ENCODE data around the gene RGPD8. TPM values are rescaled to one million over a fixed set of nuclear protein-coding genes. Genes with fewer than 3 reads are reported as not detected.

Gene RGPD8
- total RNA-seq, 1 donor from 2014 or later = 14.6 TPM

DNA sequence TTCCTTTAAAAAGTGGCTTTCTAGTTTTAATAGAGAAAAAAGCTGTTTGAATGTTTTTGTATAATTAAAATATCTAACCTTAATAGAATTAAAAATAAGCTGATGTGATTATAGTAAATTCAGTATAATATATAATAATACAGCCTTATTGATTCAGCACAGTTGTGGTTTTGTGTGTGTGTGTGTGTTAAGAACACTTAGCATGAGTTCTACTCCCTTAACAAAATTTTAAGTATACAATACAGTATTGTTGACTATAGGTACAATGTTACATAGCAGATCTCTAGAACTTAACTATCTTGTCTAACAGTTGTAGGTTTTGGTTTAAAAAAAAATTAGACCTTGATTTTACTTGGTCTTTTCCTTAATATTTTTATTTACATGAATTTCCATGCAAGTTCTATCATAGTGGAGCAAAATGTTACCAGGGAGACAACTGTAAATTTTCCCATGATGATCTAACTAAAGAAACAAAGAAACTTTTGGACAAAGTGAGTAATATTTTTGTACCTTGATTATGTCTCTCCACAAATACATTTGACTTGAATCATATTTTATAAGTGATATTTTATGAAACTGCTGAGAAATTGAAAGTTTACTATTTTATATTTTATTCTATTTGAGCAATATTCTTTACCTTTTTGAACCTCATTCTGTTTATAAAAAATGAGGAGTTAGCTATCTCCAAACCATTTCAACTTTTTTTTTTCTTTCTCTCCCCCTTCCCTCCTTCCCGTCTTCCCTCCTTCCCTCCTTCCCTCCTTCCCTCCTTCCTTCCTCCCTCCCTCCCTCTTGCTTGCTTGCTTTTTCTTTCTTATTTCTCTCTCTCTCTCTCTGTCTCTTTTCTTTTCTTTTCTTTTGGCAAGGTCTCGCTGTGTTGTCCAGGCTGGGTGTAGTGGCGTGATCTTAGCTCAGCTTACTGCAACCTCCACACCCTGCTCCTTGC is 111.8 kb downstream of the RGPD8 start:
- Mint-ChIP-seq H3K9me3 (peaks cover under 1% of the 10 kb centered on the region), H3K36me3 (peaks cover 26% of the 10 kb centered on the region), H3K27me3 (ENCODE audit: low read depth) (no peaks in the 10 kb centered on the region), H3K4me1 (peaks cover 5% of the 10 kb centered on the region), H3K4me3 (no peak overlapping the region), H3K27ac (no peak overlapping the region)
- TF ChIP-seq, protein P1, sequence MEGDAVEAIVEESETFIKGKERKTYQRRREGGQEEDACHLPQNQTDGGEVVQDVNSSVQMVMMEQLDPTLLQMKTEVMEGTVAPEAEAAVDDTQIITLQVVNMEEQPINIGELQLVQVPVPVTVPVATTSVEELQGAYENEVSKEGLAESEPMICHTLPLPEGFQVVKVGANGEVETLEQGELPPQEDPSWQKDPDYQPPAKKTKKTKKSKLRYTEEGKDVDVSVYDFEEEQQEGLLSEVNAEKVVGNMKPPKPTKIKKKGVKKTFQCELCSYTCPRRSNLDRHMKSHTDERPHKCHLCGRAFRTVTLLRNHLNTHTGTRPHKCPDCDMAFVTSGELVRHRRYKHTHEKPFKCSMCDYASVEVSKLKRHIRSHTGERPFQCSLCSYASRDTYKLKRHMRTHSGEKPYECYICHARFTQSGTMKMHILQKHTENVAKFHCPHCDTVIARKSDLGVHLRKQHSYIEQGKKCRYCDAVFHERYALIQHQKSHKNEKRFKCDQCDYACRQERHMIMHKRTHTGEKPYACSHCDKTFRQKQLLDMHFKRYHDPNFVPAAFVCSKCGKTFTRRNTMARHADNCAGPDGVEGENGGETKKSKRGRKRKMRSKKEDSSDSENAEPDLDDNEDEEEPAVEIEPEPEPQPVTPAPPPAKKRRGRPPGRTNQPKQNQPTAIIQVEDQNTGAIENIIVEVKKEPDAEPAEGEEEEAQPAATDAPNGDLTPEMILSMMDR (IDR thresholded peaks at IDR 0.05; ENCODE audit: unreplicated experiment) = no peak
- DNase-seq (ENCODE audit: low spot score in 2 of 2, unreplicated experiment in 2 of 2) = no peak

Other genes with a start within 250 kb of the RGPD8 start
- gene ZC3H8, start 178.6 kb downstream of the RGPD8 start, total RNA-seq = 18.7 to 20.7 TPM (median 20.2 TPM) in 3 replicates
- gene ZC3H6, start 158.0 kb downstream of the RGPD8 start, total RNA-seq = 12.1 to 16.2 TPM (median 15.8 TPM) in 3 replicates
- 42.9 to 45.1 TPM (median 43.1 TPM) in 3 replicates for gene TTL, start 48.5 kb upstream of the RGPD8 start, total RNA-seq
- gene POLR1B, start 108.8 kb upstream of the RGPD8 start, total RNA-seq = 28.0 to 36.5 TPM (median 28.3 TPM) in 3 replicates
- 32.3 to 33.2 TPM (median 32.4 TPM) in 3 replicates for gene CHCHD5, start 151.0 kb upstream of the RGPD8 start, total RNA-seq
- 41.6 to 46.9 TPM (median 46.3 TPM) in 3 replicates for gene SLC20A1, start 212.3 kb upstream of the RGPD8 start, total RNA-seq

Data from mesothelial cell of epicardium (in vitro differentiated cells).